Suprapubic skin (tissue), 3 donors: ENCODE measurements around the gene PARN.

Source experiments
- POLR2AphosphoS5 ChIP-seq, 3 donors: sonication (generic); formaldehyde crosslinking; IDR thresholded peaks; one replicate each; pipeline ENCODE4 v1.6.1; 2017; ENCODE audit warnings: antibody characterized with exemption in 3 of 3
- TF ChIP-seq, protein P1 (sequence below), 2 donors: fragments of 200-600 bp in 1 of 2; fragments of 450-650 bp in 1 of 2; sonication (generic) in 1 of 2; IDR thresholded peaks; one replicate each; pipeline ENCODE4 v1.5.1; 2016 to 2019; ENCODE audit warnings: antibody characterized with exemption in 2 of 2, mild to moderate bottlenecking in 1 of 2, moderate library complexity in 1 of 2

GRCh38 chr16:14672403-14672971 lies 42.4 kb upstream of the PARN start:
- no peak for TF ChIP-seq POLR2AphosphoS5 (IDR thresholded peaks at IDR 0.05)
- TF ChIP-seq, protein P1, sequence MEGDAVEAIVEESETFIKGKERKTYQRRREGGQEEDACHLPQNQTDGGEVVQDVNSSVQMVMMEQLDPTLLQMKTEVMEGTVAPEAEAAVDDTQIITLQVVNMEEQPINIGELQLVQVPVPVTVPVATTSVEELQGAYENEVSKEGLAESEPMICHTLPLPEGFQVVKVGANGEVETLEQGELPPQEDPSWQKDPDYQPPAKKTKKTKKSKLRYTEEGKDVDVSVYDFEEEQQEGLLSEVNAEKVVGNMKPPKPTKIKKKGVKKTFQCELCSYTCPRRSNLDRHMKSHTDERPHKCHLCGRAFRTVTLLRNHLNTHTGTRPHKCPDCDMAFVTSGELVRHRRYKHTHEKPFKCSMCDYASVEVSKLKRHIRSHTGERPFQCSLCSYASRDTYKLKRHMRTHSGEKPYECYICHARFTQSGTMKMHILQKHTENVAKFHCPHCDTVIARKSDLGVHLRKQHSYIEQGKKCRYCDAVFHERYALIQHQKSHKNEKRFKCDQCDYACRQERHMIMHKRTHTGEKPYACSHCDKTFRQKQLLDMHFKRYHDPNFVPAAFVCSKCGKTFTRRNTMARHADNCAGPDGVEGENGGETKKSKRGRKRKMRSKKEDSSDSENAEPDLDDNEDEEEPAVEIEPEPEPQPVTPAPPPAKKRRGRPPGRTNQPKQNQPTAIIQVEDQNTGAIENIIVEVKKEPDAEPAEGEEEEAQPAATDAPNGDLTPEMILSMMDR (IDR thresholded peaks at IDR 0.05), result no peak
